Natural killer cell (primary cell): ENCODE measurements around the gene FLRT2. TPM values are rescaled to one million over a fixed set of nuclear protein-coding genes. Genes with fewer than 3 reads are reported as not detected.

ENCODE experiments used
- ATAC-seq, 3 donors: fragments of 150-1000 bp in 2 of 3; fragments of 200-7000 bp in 1 of 3; cut with Tn5 transposase; 1 replicate in 1 of 3; 2 replicates in 2 of 3; pipeline ENCODE4 v1.10.0; 2021; ENCODE audit warnings: mild to moderate bottlenecking in 2 of 3, moderate library complexity in 2 of 3
- DNase-seq, 2 donors: peaks; one replicate each; pipeline versions ENCODE4 v3.0.0 to v3.0.0-alpha.2; 2013 to 2021; ENCODE audit warnings: mixed read lengths in 1 of 2
- H3K27ac ChIP-seq: one replicate; pipeline ENCODE4 v1.5.1; 2013; ENCODE audit warnings: mild to moderate bottlenecking, low read length
- H3K27me3 ChIP-seq: one replicate; pipeline ENCODE4 v1.6.1; 2013; ENCODE audit warnings: low read length; ENCODE audit not compliant: control insufficient read depth, insufficient read depth
- H3K36me3 ChIP-seq: one replicate; pipeline ENCODE4 v1.6.1; 2013; ENCODE audit warnings: low read length; ENCODE audit not compliant: control insufficient read depth, insufficient read depth
- H3K4me1 ChIP-seq: one replicate; pipeline ENCODE4 v1.6.1; 2013; ENCODE audit warnings: low read length; ENCODE audit not compliant: control insufficient read depth, insufficient read depth
- H3K4me3 ChIP-seq: one replicate; pipeline ENCODE4 v1.5.1; 2013; ENCODE audit warnings: low read length
- H3K9me3 ChIP-seq: one replicate; pipeline ENCODE4 v1.6.1; 2013; ENCODE audit warnings: low read length; ENCODE audit not compliant: control insufficient read depth, insufficient read depth
- H3K27ac Mint-ChIP-seq, 2 donors: one replicate each; pipeline ENCODE4 v1.8.0; 2022; ENCODE audit warnings: mild to moderate bottlenecking in 2 of 2, mixed read lengths in 2 of 2, moderate library complexity in 1 of 2
- H3K27me3 Mint-ChIP-seq, 2 donors: one replicate each; pipeline ENCODE4 v1.8.0; 2022; ENCODE audit warnings: low read depth in 2 of 2, mixed read lengths in 2 of 2
- H3K36me3 Mint-ChIP-seq: one replicate; pipeline ENCODE4 v1.8.0; 2022; ENCODE audit warnings: mixed read lengths
- H3K4me1 Mint-ChIP-seq, 2 donors: one replicate each; pipeline ENCODE4 v1.8.0; 2022; ENCODE audit warnings: mixed read lengths in 2 of 2
- H3K4me3 Mint-ChIP-seq: one replicate; pipeline ENCODE4 v1.8.0; 2022; ENCODE audit warnings: mild to moderate bottlenecking, moderate library complexity, mixed read lengths
- H3K9me3 Mint-ChIP-seq, 2 donors: one replicate each; pipeline ENCODE4 v1.8.0; 2022; ENCODE audit warnings: mixed read lengths in 2 of 2
- CTCF ChIP-seq: fragments of 200-600 bp; IDR thresholded peaks from one replicate; pipeline ENCODE4 v1.8.0; 2022; ENCODE audit warnings: antibody characterized with exemption
- WGBS: methylation state at CpG from one replicate; pipeline ENCODE4 v1.1.7; 2013; ENCODE audit warnings: missing lambda C conversion rate; ENCODE audit not compliant: insufficient coverage; 5-methylcytosine and 5-hydroxymethylcytosine counted together
- intact Hi-C: fragments of 100-400 bp; cut with micrococcal nuclease; formaldehyde crosslinking; loops from one replicate; pipeline ENCODE4 v1.14.2; 2022
- total RNA-seq, 4 donors: library from RNA; stranded (reverse); fragments of 120-200 nt in 1 of 4; gene quantifications; one replicate each; pipeline versions ENCODE4 v1.2.3 to v1.2.4, GENCODE V29; 2013 to 2022

FLRT2 gene
- total RNA-seq, 3 donors from 2014 or later (not counting 1 experiment from before 2014, with no cell fraction given): not detected

DNA sequence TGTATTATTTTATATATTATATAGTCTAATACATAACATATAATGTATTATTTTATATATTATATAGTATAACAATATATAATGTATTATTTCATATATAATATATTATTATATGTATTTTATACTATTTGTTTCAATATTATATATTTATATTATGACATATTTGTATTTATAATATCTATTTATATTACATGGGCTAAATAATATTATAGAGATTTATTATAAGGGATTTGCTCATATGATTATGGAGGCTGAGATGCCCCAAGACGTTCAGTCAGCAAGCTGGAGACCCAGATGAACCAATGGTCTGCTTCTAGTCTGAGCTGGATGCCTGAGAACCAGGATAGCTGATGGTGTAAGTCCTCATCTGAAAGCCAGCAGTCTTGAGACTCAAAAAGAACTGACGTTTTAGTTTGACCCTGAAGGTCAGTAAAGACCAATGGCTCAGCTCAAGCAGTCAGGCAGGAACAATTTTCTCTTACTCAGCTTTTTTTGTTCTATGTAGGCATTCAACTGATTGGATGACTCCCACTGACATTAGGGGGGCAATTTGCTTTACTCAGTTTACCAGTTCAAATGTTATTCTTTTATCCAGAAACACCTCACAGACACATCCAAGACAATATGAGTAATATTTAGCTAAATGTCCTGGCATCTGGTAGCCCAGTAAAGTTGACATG is 130.4 kb downstream of the FLRT2 start:
- WGBS: 70% methylated on average over 2 of the region's 2 CpGs
- H3K27me3 Mint-ChIP-seq: peaks cover 0 to 10% of the 10 kb centered on the region in 2 donors
- intact Hi-C loops: no loop called here
- H3K27me3 ChIP-seq: no peaks in the 10 kb centered on the region
- H3K27ac ChIP-seq: no peak overlapping the region
- TF ChIP-seq CTCF: no peak
- H3K9me3 Mint-ChIP-seq: peaks cover 0 to 2% of the 10 kb centered on the region in 2 donors
- no peak for DNase-seq
- H3K4me1 Mint-ChIP-seq: no peaks in the 10 kb centered on the region
- H3K36me3 ChIP-seq: no peaks in the 10 kb centered on the region
- H3K36me3 Mint-ChIP-seq: no peaks in the 10 kb centered on the region
- H3K4me1 ChIP-seq: no peaks in the 10 kb centered on the region
- no peak overlapping the region for H3K4me3 ChIP-seq
- H3K27ac Mint-ChIP-seq: no peak overlapping the region
- ATAC-seq: no peak
- H3K4me3 Mint-ChIP-seq: no peak overlapping the region
- H3K9me3 ChIP-seq: no peaks in the 10 kb centered on the region

DNA sequence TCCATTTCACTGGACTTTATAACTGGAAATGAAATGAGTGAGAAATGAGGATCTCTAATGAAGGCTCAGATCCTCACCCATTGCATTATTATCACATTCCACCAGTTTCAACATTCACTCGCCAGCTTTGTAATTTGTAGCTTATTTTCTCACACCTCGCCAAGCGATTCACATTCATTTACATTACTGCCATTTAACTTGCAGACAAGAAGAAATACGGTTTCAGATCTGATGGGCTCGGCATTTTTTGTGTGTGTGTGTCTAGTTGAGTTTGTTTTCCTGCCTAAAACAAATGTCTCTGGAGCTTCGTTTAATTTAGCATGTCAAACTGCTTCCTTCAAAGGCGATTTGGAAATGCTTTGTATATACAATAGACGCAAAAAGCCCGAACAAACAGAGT is 132.2 kb downstream of the FLRT2 start:
- no peak for TF ChIP-seq CTCF
- Histone ChIP-seq H3K9me3 (no peaks in the 10 kb centered on the region), H3K27me3 (no peaks in the 10 kb centered on the region), H3K27ac (no peak overlapping the region), H3K4me1 (no peaks in the 10 kb centered on the region), H3K36me3 (no peaks in the 10 kb centered on the region), H3K4me3 (no peak overlapping the region)
- no peak overlapping the region for H3K27ac Mint-ChIP-seq
- no peaks in the 10 kb centered on the region for H3K4me1 Mint-ChIP-seq
- DNase-seq (no peak), ATAC-seq (no peak)
- intact Hi-C loops: no loop called here
- H3K4me3 Mint-ChIP-seq: no peak overlapping the region
- WGBS: 78% methylated on average over 9 of the region's 9 CpGs
- peaks cover 0 to 2% of the 10 kb centered on the region in 2 donors for H3K9me3 Mint-ChIP-seq
- H3K27me3 Mint-ChIP-seq: peaks cover 0 to 10% of the 10 kb centered on the region in 2 donors
- H3K36me3 Mint-ChIP-seq: no peaks in the 10 kb centered on the region

DNA sequence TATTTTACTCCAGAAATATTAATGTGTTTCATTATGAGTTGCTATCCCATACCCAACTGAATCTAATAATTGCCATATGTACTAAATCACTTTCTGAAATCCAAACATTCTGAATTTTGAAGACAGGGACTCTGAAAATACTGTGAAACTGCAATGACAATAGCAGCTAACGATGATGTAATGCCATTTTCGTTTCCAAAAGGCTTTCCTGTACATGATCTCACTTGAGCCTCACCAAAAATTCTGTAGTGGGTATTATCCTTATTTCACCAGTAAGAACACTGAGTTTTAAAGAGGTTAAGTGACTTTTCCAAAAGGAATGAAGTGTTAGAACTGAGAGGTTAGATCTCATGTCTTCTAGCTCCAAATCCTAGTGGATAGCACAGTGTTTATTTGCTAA is 133.3 kb downstream of the FLRT2 start:
- Histone ChIP-seq H3K27ac (no peak overlapping the region), H3K27me3 (no peaks in the 10 kb centered on the region), H3K36me3 (no peaks in the 10 kb centered on the region), H3K4me1 (no peaks in the 10 kb centered on the region), H3K9me3 (no peaks in the 10 kb centered on the region), H3K4me3 (no peak overlapping the region)
- Mint-ChIP-seq H3K4me3 (no peak overlapping the region), H3K9me3 (peaks cover 0 to 2% of the 10 kb centered on the region in 2 donors), H3K27me3 (peaks cover 0 to 10% of the 10 kb centered on the region in 2 donors), H3K4me1 (no peaks in the 10 kb centered on the region), H3K27ac (no peak overlapping the region), H3K36me3 (no peaks in the 10 kb centered on the region)
- TF ChIP-seq CTCF: no peak
- intact Hi-C loops: no loop called here
- ATAC-seq: no peak
- 77% methylated on average over 2 of the region's 2 CpGs for WGBS
- no peak for DNase-seq

DNA sequence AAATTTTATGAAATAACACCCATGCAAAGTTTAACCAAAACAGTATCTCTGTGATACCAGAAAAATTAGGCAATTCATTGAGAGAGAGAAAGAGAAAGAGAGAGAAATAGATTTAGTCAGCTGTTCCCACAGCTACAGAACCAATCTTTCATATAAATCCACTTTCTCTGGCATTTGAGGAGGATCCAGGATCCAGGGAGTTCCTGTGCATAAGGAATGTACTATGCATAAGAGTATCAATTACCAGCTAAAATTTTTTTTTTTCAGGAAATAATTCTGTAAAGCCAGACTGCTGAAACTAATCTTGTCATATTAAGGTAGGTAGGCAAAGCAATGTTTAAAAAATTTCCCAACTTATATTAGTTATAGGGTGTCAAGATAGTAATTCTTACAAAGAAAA is 133.7 kb downstream of the FLRT2 start:
- no peaks in the 10 kb centered on the region for H3K36me3 Mint-ChIP-seq

More for the DNA sequence above, 133.7 kb downstream of the FLRT2 start:
- Mint-ChIP-seq H3K27me3 (peaks cover 0 to 10% of the 10 kb centered on the region in 2 donors), H3K4me3 (no peak overlapping the region), H3K27ac (no peak overlapping the region), H3K9me3 (peaks cover 0 to 2% of the 10 kb centered on the region in 2 donors), H3K4me1 (no peaks in the 10 kb centered on the region)
- no peaks in the 10 kb centered on the region for H3K36me3 ChIP-seq
- no peak overlapping the region for H3K4me3 ChIP-seq
- no peaks in the 10 kb centered on the region for H3K27me3 ChIP-seq
- H3K27ac ChIP-seq: no peak overlapping the region
- TF ChIP-seq CTCF: no peak
- no peak for DNase-seq
- intact Hi-C loops: no loop called here
- H3K4me1 ChIP-seq: no peaks in the 10 kb centered on the region
- no peaks in the 10 kb centered on the region for H3K9me3 ChIP-seq
- ATAC-seq: no peak
